Left lung (tissue), 10 donors: ENCODE measurements around the gene NASP. TPM values are rescaled to one million over a fixed set of nuclear protein-coding genes. Genes with fewer than 3 reads are reported as not detected.

Experiments
- ATAC-seq: fragments of 200-7000 bp; cut with Tn5 transposase; one replicate; pipeline ENCODE4 v1.9.1; 2020; ENCODE audit warnings: moderate library complexity
- DNase-seq, 4 donors: peaks; one replicate each; pipeline ENCODE4 v3.0.0-alpha.2; 2013 to 2020
- H3K27ac ChIP-seq, 2 donors: fragments of 200-600 bp; sonication (generic) in 1 of 2; one replicate each; pipeline versions ENCODE4 v1.5.0 to v1.8.0; 2020 to 2021
- H3K27me3 ChIP-seq, 2 donors: fragments of 200-600 bp; sonication (generic) in 1 of 2; one replicate each; pipeline versions ENCODE4 v1.5.0 to v1.8.0; 2020 to 2021
- H3K36me3 ChIP-seq, 2 donors: fragments of 200-600 bp; sonication (generic) in 1 of 2; one replicate each; pipeline versions ENCODE4 v1.5.0 to v1.8.0; 2020 to 2021
- H3K4me1 ChIP-seq, 2 donors: fragments of 200-600 bp; one replicate each; pipeline ENCODE4 v1.8.0; 2021
- H3K4me3 ChIP-seq, 2 donors: fragments of 200-600 bp; sonication (generic) in 1 of 2; one replicate each; pipeline versions ENCODE4 v1.5.0 to v1.8.0; 2020 to 2021; ENCODE audit warnings: mild to moderate bottlenecking in 1 of 2
- H3K9me3 ChIP-seq, 2 donors: fragments of 200-600 bp; sonication (generic) in 1 of 2; one replicate each; pipeline versions ENCODE4 v1.5.0 to v1.8.0; 2020 to 2021
- intact Hi-C, 2 donors: fragments of 100-400 bp; cut with DNase I; formaldehyde crosslinking; loops; one replicate each; pipeline versions ENCODE4 v1.11.2 to v1.14.2; 2022
- polyA plus RNA-seq, 6 donors: library from polyadenylated mRNA; unstranded; fragments of 120-200 nt; gene quantifications; one replicate each; pipeline ENCODE4 v1.2.1, GENCODE V29; 2013; ENCODE audit not compliant: insufficient read length in 6 of 6
- total RNA-seq, 2 donors: library from RNA; stranded (reverse); fragmentation: NEBNext Ultra II Directional; extraction: Animal tissue kit (Norgen Biotek cat#: 25700); gene quantifications; one replicate each; pipeline ENCODE4 v1.2.1, GENCODE V29; 2021
- TF ChIP-seq, protein P1 (sequence below), 2 donors: fragments of 200-600 bp; sonication (generic) in 1 of 2; IDR thresholded peaks; one replicate each; pipeline versions ENCODE4 v1.5.0 to v1.8.0; 2021; ENCODE audit warnings: antibody characterized with exemption in 2 of 2
- donor health status: DM: no; HTN: yes; CAD: no.
- donor health status: DM: no; HTN: no; CAD: no.

Gene NASP
- total and polyA plus RNA-seq, 8 donors = 57.6 to 407 (median 327) TPM

DNA sequence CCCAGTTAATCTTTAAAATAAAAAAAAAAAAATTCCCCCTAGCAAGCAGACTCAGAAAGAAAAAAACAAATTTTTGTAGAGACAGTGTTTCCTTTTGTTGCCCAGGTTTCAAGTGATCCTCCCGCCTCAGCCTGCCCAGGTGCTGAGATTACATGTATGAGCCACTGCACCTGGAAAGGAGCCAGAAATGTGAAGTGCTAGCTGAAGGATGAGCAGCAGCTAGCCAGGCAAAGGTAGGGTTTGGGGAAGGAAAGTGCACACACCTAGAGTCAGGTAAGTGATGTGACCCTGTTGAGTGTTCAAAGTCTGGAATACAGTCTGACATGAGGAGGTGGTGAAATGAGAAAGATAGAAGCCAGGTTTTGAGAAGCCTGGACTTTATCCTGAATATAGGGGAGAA, 31.5 kb upstream of the NASP start:
- no peak overlapping the region for H3K27ac ChIP-seq
- intact Hi-C loops = no loop called here
- no peak for ATAC-seq

DNA sequence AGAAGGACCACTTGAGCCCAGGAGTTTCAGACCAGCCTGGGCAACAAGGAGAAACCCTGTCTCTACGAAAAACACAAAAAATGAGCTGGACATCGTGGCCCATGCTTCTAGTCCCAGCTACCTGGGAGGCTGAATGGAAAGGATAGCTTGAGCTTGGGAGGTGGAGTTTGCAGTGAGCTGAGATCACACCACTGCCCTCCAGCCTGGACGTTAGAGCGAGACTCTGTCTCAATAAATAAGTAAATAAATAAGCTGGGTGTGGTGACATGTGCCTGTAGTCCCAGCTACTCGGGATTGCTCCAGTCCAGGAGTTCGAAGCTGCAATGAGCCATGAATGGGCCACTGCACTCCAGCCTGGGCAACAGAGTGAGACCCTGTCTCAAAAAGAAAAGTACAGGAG, 29.6 kb upstream of the NASP start:
- intact Hi-C loops = no loop called here
- no peaks in the 10 kb centered on the region for H3K9me3 ChIP-seq
- DNase-seq (no peak), ATAC-seq (no peak)
- H3K27ac ChIP-seq = no peak overlapping the region
- H3K4me1 ChIP-seq = peaks cover 13 to 39% of the 10 kb centered on the region in 2 donors
- no peaks in the 10 kb centered on the region for H3K27me3 ChIP-seq
- no peak overlapping the region for H3K4me3 ChIP-seq
- TF ChIP-seq, protein P1, sequence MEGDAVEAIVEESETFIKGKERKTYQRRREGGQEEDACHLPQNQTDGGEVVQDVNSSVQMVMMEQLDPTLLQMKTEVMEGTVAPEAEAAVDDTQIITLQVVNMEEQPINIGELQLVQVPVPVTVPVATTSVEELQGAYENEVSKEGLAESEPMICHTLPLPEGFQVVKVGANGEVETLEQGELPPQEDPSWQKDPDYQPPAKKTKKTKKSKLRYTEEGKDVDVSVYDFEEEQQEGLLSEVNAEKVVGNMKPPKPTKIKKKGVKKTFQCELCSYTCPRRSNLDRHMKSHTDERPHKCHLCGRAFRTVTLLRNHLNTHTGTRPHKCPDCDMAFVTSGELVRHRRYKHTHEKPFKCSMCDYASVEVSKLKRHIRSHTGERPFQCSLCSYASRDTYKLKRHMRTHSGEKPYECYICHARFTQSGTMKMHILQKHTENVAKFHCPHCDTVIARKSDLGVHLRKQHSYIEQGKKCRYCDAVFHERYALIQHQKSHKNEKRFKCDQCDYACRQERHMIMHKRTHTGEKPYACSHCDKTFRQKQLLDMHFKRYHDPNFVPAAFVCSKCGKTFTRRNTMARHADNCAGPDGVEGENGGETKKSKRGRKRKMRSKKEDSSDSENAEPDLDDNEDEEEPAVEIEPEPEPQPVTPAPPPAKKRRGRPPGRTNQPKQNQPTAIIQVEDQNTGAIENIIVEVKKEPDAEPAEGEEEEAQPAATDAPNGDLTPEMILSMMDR (IDR thresholded peaks at IDR 0.05) = no peak
- peaks cover 0 to 43% of the 10 kb centered on the region in 2 donors for H3K36me3 ChIP-seq

More for the DNA sequence above, 31.5 kb upstream of the NASP start:
- no peaks in the 10 kb centered on the region for H3K27me3 ChIP-seq
- peaks cover 0 to 38% of the 10 kb centered on the region in 2 donors for H3K36me3 ChIP-seq
- TF ChIP-seq, protein P1 (IDR thresholded peaks at IDR 0.05) = no peak
- peak in 2 of 4 donors; percentile 21 to 54 for DNase-seq
- H3K4me3 ChIP-seq = peak overlapping the region in 1 of 2 donors; percentile 87
- H3K9me3 ChIP-seq = no peaks in the 10 kb centered on the region
- peaks cover 13 to 39% of the 10 kb centered on the region in 2 donors for H3K4me1 ChIP-seq

DNA sequence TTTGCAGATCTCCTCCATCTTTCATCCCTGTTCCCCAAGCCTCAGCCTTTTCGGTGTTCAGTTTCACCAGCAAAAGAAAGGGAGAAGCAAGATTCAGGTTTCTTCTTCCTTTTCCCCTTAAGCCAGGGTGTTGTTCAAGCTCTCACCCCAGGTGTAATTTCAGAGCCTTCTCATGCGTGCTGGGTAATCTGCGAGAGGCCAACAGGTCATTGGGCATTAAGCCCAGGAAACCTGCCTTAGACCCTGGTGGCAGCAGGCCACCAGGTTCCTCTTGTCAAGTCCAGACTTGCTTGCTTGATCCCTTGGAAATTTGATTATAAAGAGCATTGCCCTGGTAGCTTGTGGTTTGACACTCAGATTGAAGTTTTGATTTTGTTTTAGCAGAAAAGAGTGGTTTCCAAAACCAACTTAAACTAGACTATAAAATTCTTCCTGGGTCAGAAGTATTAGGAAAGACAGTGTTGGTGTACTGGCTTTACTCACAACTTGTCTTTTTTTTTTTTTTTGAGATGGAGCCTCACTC, 26.4 kb upstream of the NASP start:
- H3K4me1 ChIP-seq = peaks cover under 1 to 19% of the 10 kb centered on the region in 2 donors
- no peaks in the 10 kb centered on the region for H3K9me3 ChIP-seq
- DNase-seq = no peak
- no peaks in the 10 kb centered on the region for H3K27me3 ChIP-seq
- ATAC-seq = peak; percentile 35
- no peak overlapping the region for H3K4me3 ChIP-seq
- intact Hi-C loops = no loop called here
- TF ChIP-seq, protein P1 (IDR thresholded peaks at IDR 0.05) = no peak
- H3K27ac ChIP-seq = no peak overlapping the region
- H3K36me3 ChIP-seq = peaks cover 0 to 69% of the 10 kb centered on the region in 2 donors

DNA sequence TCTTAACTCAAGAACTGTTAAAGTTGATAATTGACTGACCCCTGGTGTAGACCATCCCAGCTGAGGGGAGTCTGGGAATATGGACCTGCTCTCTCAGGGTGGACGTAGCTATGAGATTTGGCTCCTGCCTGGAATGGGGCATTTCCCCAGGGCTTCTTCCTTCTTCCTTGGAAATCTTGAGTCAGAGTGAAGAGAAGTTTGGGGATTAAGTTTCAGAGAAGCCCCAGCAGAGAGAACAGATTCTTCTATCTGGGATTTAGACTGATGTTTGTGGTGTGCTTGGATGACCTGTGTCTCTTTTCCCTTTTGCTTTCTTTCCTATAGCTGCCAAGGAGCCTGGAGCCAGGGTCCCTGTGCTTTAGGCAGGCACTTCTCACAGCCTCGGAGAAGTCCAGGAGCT, 20.0 kb upstream of the NASP start:
- Histone ChIP-seq H3K36me3 (peaks cover 3 to 91% of the 10 kb centered on the region in 2 donors), H3K27me3 (no peaks in the 10 kb centered on the region), H3K9me3 (no peaks in the 10 kb centered on the region), H3K4me3 (no peak overlapping the region), H3K4me1 (peaks cover 0 to 3% of the 10 kb centered on the region in 2 donors), H3K27ac (no peak overlapping the region)
- TF ChIP-seq, protein P1 (IDR thresholded peaks at IDR 0.05) = no peak
- ATAC-seq (no peak), DNase-seq (no peak)
- intact Hi-C loops = loop anchor here (10.0 kb wide), 2 partner anchors 49 to 219 kb away; partner anchors contain the start of genes MUTYH (in 1 of the 2) and TOE1 (in 1 of the 2)

DNA sequence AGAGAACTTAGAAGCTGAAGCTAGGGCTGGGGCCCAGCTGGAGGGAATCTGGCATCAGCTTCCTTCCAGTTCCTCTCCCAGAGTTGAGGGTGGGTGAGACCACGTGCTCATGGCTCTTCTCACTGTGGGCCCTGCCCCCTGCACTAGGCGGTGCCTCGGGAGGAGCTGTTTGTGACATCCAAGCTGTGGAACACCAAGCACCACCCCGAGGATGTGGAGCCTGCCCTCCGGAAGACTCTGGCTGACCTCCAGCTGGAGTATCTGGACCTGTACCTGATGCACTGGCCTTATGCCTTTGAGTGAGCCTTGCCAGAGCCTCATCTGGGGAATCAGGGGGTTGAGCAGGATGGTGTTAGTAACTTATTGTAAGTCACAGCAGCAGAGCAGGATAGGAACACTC, 17.1 kb upstream of the NASP start:
- Histone ChIP-seq H3K9me3 (no peaks in the 10 kb centered on the region), H3K27me3 (no peaks in the 10 kb centered on the region), H3K36me3 (peaks cover 3 to 93% of the 10 kb centered on the region in 2 donors), H3K4me1 (peaks cover 0 to 3% of the 10 kb centered on the region in 2 donors), H3K4me3 (no peak overlapping the region), H3K27ac (no peak overlapping the region)
- TF ChIP-seq, protein P1 (IDR thresholded peaks at IDR 0.05) = no peak
- peak; percentile 22 for ATAC-seq
- DNase-seq = peak in 1 of 4 donors; percentile 53
- intact Hi-C loops = loop anchor here (5.0 to 10.0 kb wide), 3 partner anchors 52 to 222 kb away; partner anchors contain the start of genes MUTYH (in 1 of the 2) and TOE1 (in 1 of the 2)
